CD4-positive, alpha-beta memory T cell (primary cell): ENCODE measurements around the gene GUCY2D. TPM values are rescaled to one million over a fixed set of nuclear protein-coding genes. Genes with fewer than 3 reads are reported as not detected.

ENCODE experiments used
- CTCF ChIA-PET: fragments of 350-600 bp; sonication (Branson Sonifier 250); formaldehyde crosslinking; loops from one replicate; lab custom pipeline; 2021; ENCODE audit warnings: inconsistent platforms; ENCODE audit not compliant: partially characterized antibody; lab: Charles Lee
- POLR2A ChIA-PET: fragments of 350-600 bp; sonication (Branson Sonifier 250); formaldehyde crosslinking; loops from one replicate; lab custom pipeline; 2021; ENCODE audit not compliant: partially characterized antibody; lab: Charles Lee
- DNase-seq, 5 donors: peaks; one replicate each; pipeline versions ENCODE4 v3.0.0 to v3.0.0-alpha.2; 2020 to 2022; ENCODE audit warnings: mixed read lengths in 1 of 5
- H3K27ac ChIP-seq: one replicate; pipeline ENCODE4 v1.7.0; 2013; ENCODE audit warnings: low read depth, low read length
- H3K27me3 ChIP-seq: 2 replicates; pipeline ENCODE4 v1.7.0; 2013; ENCODE audit warnings: mild to moderate bottlenecking, low read length, moderate library complexity; ENCODE audit not compliant: insufficient read depth
- H3K36me3 ChIP-seq: 2 replicates; pipeline ENCODE4 v1.7.0; 2013; ENCODE audit warnings: mild to moderate bottlenecking, low read length, moderate library complexity; ENCODE audit not compliant: insufficient read depth
- H3K4me1 ChIP-seq: 2 replicates; pipeline ENCODE4 v1.7.0; 2013; ENCODE audit warnings: mild to moderate bottlenecking, low read length, moderate library complexity; ENCODE audit not compliant: insufficient read depth
- H3K4me3 ChIP-seq, 2 donors: one replicate each; pipeline ENCODE4 v1.7.0; 2013; ENCODE audit warnings: low read length in 2 of 2, mild to moderate bottlenecking in 1 of 2
- H3K9me3 ChIP-seq, 2 donors: one replicate each; pipeline ENCODE4 v1.7.0; 2013; ENCODE audit warnings: low read length in 2 of 2, control low read depth in 1 of 2; ENCODE audit not compliant: control insufficient read depth in 1 of 2
- H3K27ac Mint-ChIP-seq, 7 donors: one replicate each; pipeline ENCODE4 v1.8.0; 2020 to 2021; ENCODE audit warnings: mixed read lengths in 7 of 7, mild to moderate bottlenecking in 6 of 7, inconsistent platforms in 3 of 7, moderate library complexity in 3 of 7
- H3K27me3 Mint-ChIP-seq, 2 donors: one replicate each; pipeline ENCODE4 v1.8.0; 2020 to 2021; ENCODE audit warnings: mixed read lengths in 2 of 2
- H3K36me3 Mint-ChIP-seq, 2 donors: one replicate each; pipeline ENCODE4 v1.8.0; 2020 to 2021; ENCODE audit warnings: mixed read lengths in 2 of 2, inconsistent platforms in 1 of 2, mild to moderate bottlenecking in 1 of 2
- H3K4me1 Mint-ChIP-seq, 4 donors: one replicate each; pipeline ENCODE4 v1.8.0; 2020 to 2021; ENCODE audit warnings: mixed read lengths in 4 of 4, mild to moderate bottlenecking in 1 of 4
- H3K4me3 Mint-ChIP-seq, 8 donors: one replicate each; pipeline ENCODE4 v1.8.0; 2020 to 2021; ENCODE audit warnings: mixed read lengths in 8 of 8, mild to moderate bottlenecking in 7 of 8, moderate library complexity in 6 of 8, inconsistent platforms in 3 of 8
- H3K9me3 Mint-ChIP-seq, 8 donors: one replicate each; pipeline ENCODE4 v1.8.0; 2020 to 2021; ENCODE audit warnings: mixed read lengths in 8 of 8, mild to moderate bottlenecking in 5 of 8, inconsistent platforms in 3 of 8, moderate library complexity in 1 of 8
- intact Hi-C: fragments of 100-400 bp; cut with micrococcal nuclease; formaldehyde crosslinking; loops from one replicate; pipeline ENCODE4 v1.15.1; 2023
- polyA plus RNA-seq, 2 donors: library from polyadenylated mRNA; unstranded; fragments of 300-500 nt; fragmentation: Illumina TruSeq; gene quantifications; one replicate each; pipeline ENCODE4 v1.2.3, GENCODE V29; 2021
- total RNA-seq, 2 experiments: library from RNA; stranded (reverse); gene quantifications; one replicate each; pipeline ENCODE4 v1.2.3, GENCODE V29; 2021

GUCY2D gene
- total and polyA plus RNA-seq, 4 experiments from 2014 or later: 0.18 TPM; not detected in 2

GRCh38 chr17:7967751-7968150 is 34.7 kb upstream of the GUCY2D start:
- Histone ChIP-seq H3K27me3 (no peaks in the 10 kb centered on the region), H3K9me3 (no peaks in the 10 kb centered on the region), H3K4me3 (no peak overlapping the region), H3K4me1 (no peaks in the 10 kb centered on the region), H3K27ac (no peak overlapping the region), H3K36me3 (no peaks in the 10 kb centered on the region)
- no peak overlapping the region for H3K27ac Mint-ChIP-seq
- H3K4me3 Mint-ChIP-seq: no peak overlapping the region
- H3K9me3 Mint-ChIP-seq: peaks cover 0 to 2% (median 0%) of the 10 kb centered on the region in 8 donors
- ChIA-PET POLR2A (no interaction called here), CTCF (no interaction called here)
- peaks cover 0 to 11% of the 10 kb centered on the region in 2 donors for H3K27me3 Mint-ChIP-seq
- no peaks in the 10 kb centered on the region for H3K4me1 Mint-ChIP-seq
- DNase-seq: no peak
- intact Hi-C loops: loop anchor here (5.0 kb wide), 1 partner anchor 35 kb away; the partner anchor contains the start of genes CNTROB and TRAPPC1
- H3K36me3 Mint-ChIP-seq: peaks cover 0 to 1% of the 10 kb centered on the region in 2 donors

GRCh38 chr17:7969433-7969832 is 33.0 kb upstream of the GUCY2D start:
- Mint-ChIP-seq H3K9me3 (peaks cover 0 to 15% (median 8%) of the 10 kb centered on the region in 8 donors), H3K27me3 (peaks cover 0 to 9% of the 10 kb centered on the region in 2 donors), H3K27ac (no peak overlapping the region), H3K36me3 (peaks cover 1 to 2% of the 10 kb centered on the region in 2 donors), H3K4me3 (no peak overlapping the region), H3K4me1 (no peaks in the 10 kb centered on the region)
- intact Hi-C loops: loop anchor here (5.0 kb wide), 1 partner anchor 37 kb away; the partner anchor contains the start of genes CNTROB and TRAPPC1
- no peaks in the 10 kb centered on the region for H3K4me1 ChIP-seq
- no peak overlapping the region for H3K4me3 ChIP-seq
- H3K27me3 ChIP-seq: no peaks in the 10 kb centered on the region
- H3K9me3 ChIP-seq: peaks cover 0 to 5% of the 10 kb centered on the region in 2 donors
- no peak overlapping the region for H3K27ac ChIP-seq
- H3K36me3 ChIP-seq: no peaks in the 10 kb centered on the region
- no peak for DNase-seq
- CTCF ChIA-PET: no interaction called here
- POLR2A ChIA-PET: no interaction called here

GRCh38 chr17:7971651-7972050 is 30.8 kb upstream of the GUCY2D start:
- peaks cover 0 to 12% of the 10 kb centered on the region in 2 donors for H3K27me3 Mint-ChIP-seq
- no peaks in the 10 kb centered on the region for H3K27me3 ChIP-seq
- H3K9me3 Mint-ChIP-seq: peaks cover 0 to 33% (median 23%) of the 10 kb centered on the region in 8 donors
- no peaks in the 10 kb centered on the region for H3K4me1 ChIP-seq
- H3K36me3 Mint-ChIP-seq: peaks cover 6 to 8% of the 10 kb centered on the region in 2 donors
- H3K27ac ChIP-seq: no peak overlapping the region
- no peak for DNase-seq
- no peak overlapping the region for H3K27ac Mint-ChIP-seq
- H3K36me3 ChIP-seq: no peaks in the 10 kb centered on the region
- H3K4me3 ChIP-seq: no peak overlapping the region
- H3K4me3 Mint-ChIP-seq: no peak overlapping the region
- POLR2A ChIA-PET: no interaction called here
- H3K4me1 Mint-ChIP-seq: no peaks in the 10 kb centered on the region
- H3K9me3 ChIP-seq: peaks cover 3 to 14% of the 10 kb centered on the region in 2 donors
- CTCF ChIA-PET: interaction anchor here (0.7 to 1.4 kb wide), 2 partner anchors 18 to 26 kb away, joined by 3 to 5 read pairs; no protein-coding TSS in a partner anchor
- intact Hi-C loops: no loop called here

GRCh38 chr17:7972131-7972785 is 30.2 kb upstream of the GUCY2D start:
- H3K27ac Mint-ChIP-seq: no peak overlapping the region

GRCh38 chr17:7974638-7975131 is 27.7 kb upstream of the GUCY2D start:
- Mint-ChIP-seq H3K4me3 (no peak overlapping the region), H3K9me3 (peaks cover 0 to 40% (median 27%) of the 10 kb centered on the region in 8 donors), H3K4me1 (no peaks in the 10 kb centered on the region), H3K27ac (no peak overlapping the region), H3K36me3 (peaks cover 6 to 8% of the 10 kb centered on the region in 2 donors), H3K27me3 (peaks cover 7 to 16% of the 10 kb centered on the region in 2 donors)
- Histone ChIP-seq H3K4me3 (no peak overlapping the region), H3K9me3 (peaks cover 3 to 14% of the 10 kb centered on the region in 2 donors), H3K36me3 (no peaks in the 10 kb centered on the region), H3K27ac (no peak overlapping the region), H3K27me3 (no peaks in the 10 kb centered on the region), H3K4me1 (no peaks in the 10 kb centered on the region)
- CTCF ChIA-PET: interaction anchor here (1.5 kb wide), 1 partner anchor 62 kb away, joined by 3 read pairs; no protein-coding TSS in a partner anchor
- POLR2A ChIA-PET: interaction anchor here (1.1 kb wide), 1 partner anchor 30 kb away, joined by 4 read pairs; no protein-coding TSS in a partner anchor
- DNase-seq: no peak
- intact Hi-C loops: no loop called here

More at GRCh38 chr17:7972131-7972785, 30.2 kb upstream of the GUCY2D start:
- no peaks in the 10 kb centered on the region for H3K36me3 ChIP-seq
- Mint-ChIP-seq H3K4me1 (no peaks in the 10 kb centered on the region), H3K4me3 (no peak overlapping the region), H3K27me3 (peaks cover 3 to 12% of the 10 kb centered on the region in 2 donors), H3K9me3 (peaks cover 0 to 37% (median 27%) of the 10 kb centered on the region in 8 donors), H3K36me3 (peaks cover 6 to 8% of the 10 kb centered on the region in 2 donors)
- intact Hi-C loops: no loop called here
- H3K4me1 ChIP-seq: no peaks in the 10 kb centered on the region
- peaks cover 3 to 14% of the 10 kb centered on the region in 2 donors for H3K9me3 ChIP-seq
- no peaks in the 10 kb centered on the region for H3K27me3 ChIP-seq
- no peak for DNase-seq
- CTCF ChIA-PET: interaction anchor here (0.6 to 1.0 kb wide), 2 partner anchors 8 to 108 kb away, joined by 3 read pairs; no protein-coding TSS in a partner anchor
- H3K4me3 ChIP-seq: no peak overlapping the region
- H3K27ac ChIP-seq: no peak overlapping the region
- POLR2A ChIA-PET: no interaction called here

- no peak overlapping the region for H3K4me3 Mint-ChIP-seq
- Histone ChIP-seq H3K27ac (no peak overlapping the region), H3K4me1 (no peaks in the 10 kb centered on the region), H3K4me3 (no peak overlapping the region), H3K9me3 (peaks cover 3 to 14% of the 10 kb centered on the region in 2 donors), H3K36me3 (no peaks in the 10 kb centered on the region), H3K27me3 (no peaks in the 10 kb centered on the region)
- H3K36me3 Mint-ChIP-seq: peaks cover 5 to 8% of the 10 kb centered on the region in 2 donors
- ChIA-PET CTCF (interaction anchor here (5.5 kb wide), 1 partner anchor 13 kb away, joined by 25 read pairs; no protein-coding TSS in a partner anchor), POLR2A (no interaction called here)
- H3K27me3 Mint-ChIP-seq: peaks cover 10% of the 10 kb centered on the region in 2 donors
- no peaks in the 10 kb centered on the region for H3K4me1 Mint-ChIP-seq
- H3K9me3 Mint-ChIP-seq: peaks cover 0 to 39% (median 26%) of the 10 kb centered on the region in 8 donors
- H3K27ac Mint-ChIP-seq: no peak overlapping the region
- intact Hi-C loops: no loop called here
- no peak for DNase-seq
Measured at GRCh38 chr17:7977039-7977438, 25.4 kb upstream of the GUCY2D start.

- Histone ChIP-seq H3K27ac (no peak overlapping the region), H3K27me3 (no peaks in the 10 kb centered on the region), H3K9me3 (peaks cover 3 to 14% of the 10 kb centered on the region in 2 donors), H3K4me3 (no peak overlapping the region), H3K36me3 (no peaks in the 10 kb centered on the region), H3K4me1 (no peaks in the 10 kb centered on the region)
- ChIA-PET CTCF (interaction anchor here (5.5 kb wide), 1 partner anchor 12 kb away, joined by 25 read pairs; no protein-coding TSS in a partner anchor), POLR2A (no interaction called here)
- no peak for DNase-seq
- peaks cover 5 to 8% of the 10 kb centered on the region in 2 donors for H3K36me3 Mint-ChIP-seq
- H3K27me3 Mint-ChIP-seq: peaks cover 15 to 18% of the 10 kb centered on the region in 2 donors
- peaks cover 0 to 39% (median 26%) of the 10 kb centered on the region in 8 donors for H3K9me3 Mint-ChIP-seq
- H3K4me3 Mint-ChIP-seq: no peak overlapping the region
- peak overlapping the region in 1 of 7 donors; percentile 22 for H3K27ac Mint-ChIP-seq
- intact Hi-C loops: no loop called here
- H3K4me1 Mint-ChIP-seq: no peaks in the 10 kb centered on the region
Measured at GRCh38 chr17:7977805-7978204, 24.6 kb upstream of the GUCY2D start.
